Keratinocyte (primary cell): ENCODE measurements around the gene COL4A6.

ENCODE experiments used
- CTCF ChIP-seq, 3 experiments: IDR thresholded peaks in 1 of 3; conservative IDR thresholded peaks in 1 of 3; optimal IDR thresholded peaks in 1 of 3; 2 replicates in 2 of 3; 3 replicates in 1 of 3; pipeline versions ENCODE3 to v1.5.1; 2011; ENCODE audit warnings: low read length in 3 of 3, mild to moderate bottlenecking in 3 of 3, moderate library complexity in 2 of 3, control low read depth in 1 of 3, inconsistent platforms in 1 of 3; ENCODE audit not compliant: insufficient read depth in 2 of 3; ENCODE audit errors: extremely low read depth in 1 of 3
- EZH2 ChIP-seq: IDR thresholded peaks from one replicate; pipeline ENCODE4 v1.6.1; 2012; ENCODE audit warnings: inconsistent platforms, mild to moderate bottlenecking, low read length, moderate library complexity

DNA sequence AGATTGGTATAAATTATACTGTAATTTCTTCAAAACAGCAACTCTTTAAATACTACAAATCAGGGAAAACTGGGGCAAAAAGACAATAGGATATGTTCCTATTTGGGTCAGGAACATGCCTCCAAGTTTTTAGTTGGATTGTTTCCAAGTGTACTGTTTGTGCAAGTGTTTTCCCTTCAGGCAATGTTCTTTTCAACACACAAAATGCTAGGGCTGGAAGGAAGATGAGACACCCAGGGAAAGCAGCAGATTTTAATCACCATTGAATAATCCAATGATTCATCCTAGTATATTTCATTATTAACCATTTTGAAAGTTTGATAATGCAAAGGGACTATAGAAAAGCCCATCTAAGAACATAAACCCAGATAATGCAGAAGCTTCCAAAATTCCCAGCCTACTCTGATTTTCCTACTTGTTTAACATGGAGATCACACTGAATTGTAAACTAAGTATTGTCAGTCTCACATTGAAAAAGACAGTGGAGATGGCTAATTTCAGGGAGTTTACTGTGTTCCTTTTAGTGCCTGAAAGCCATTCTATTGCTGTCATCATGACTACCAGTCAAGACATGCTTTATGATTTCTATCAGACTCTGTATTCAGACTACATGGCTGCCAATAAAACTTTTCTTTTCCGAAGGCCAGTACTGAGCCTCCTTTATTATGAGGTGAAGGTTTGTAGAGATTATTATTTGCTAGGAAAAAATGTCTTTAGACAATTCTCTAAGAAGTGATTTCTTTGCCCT lies 38.6 kb downstream of the COL4A6 start:
- TF ChIP-seq CTCF (optimal IDR thresholded peaks at IDR 0.05 in 1 of 3, IDR thresholded peaks at IDR 0.05 in 1 of 3, conservative IDR thresholded peaks at IDR 0.05 in 1 of 3; ENCODE audit: extremely low read depth in 1 of 3, insufficient read depth in 2 of 3, low read length in 3 of 3) (no peak), EZH2 (no peak)
